Mesenteric fat pad (tissue), 1 donor: Measurements from ENCODE around the gene AKR1C4. TPM values are rescaled to one million over a fixed set of nuclear protein-coding genes. Genes with fewer than 3 reads are reported as not detected.

Source experiments
- DNase-seq: peaks from one replicate; pipeline ENCODE4 v3.0.0-alpha.2; 2020; ENCODE audit warnings: low spot score
- total RNA-seq: library from RNA; stranded (reverse); fragmentation: NEBNext Ultra II Directional; extraction: Animal tissue kit (Norgen Biotek cat#: 25700); gene quantifications from one replicate; pipeline ENCODE4 v1.2.1, GENCODE V29; 2021
- donor health status: DM: yes; HTN: yes; CAD: no.

AKR1C4 gene
- total RNA-seq, 1 donor from 2014 or later: not detected

DNA sequence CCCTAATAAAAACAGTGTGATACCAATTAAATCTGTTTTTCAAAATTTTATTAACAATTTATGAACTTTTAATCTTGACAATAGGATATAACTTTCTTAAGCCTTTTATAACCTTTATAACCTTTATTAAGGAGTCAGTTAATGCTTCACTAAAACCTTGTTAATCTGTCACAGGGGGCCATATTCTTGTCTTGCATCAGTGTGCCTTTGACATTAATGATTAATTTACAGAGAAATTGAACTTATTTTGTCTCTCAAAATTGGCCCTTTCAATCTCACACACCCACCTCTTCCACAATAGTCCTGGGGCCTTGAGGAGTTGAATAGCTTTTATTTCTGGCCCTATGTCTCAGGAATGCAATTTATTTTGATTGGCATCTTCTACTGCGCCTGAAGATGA, 68.5 kb downstream of the AKR1C4 start:
- DNase-seq: no peak

DNA sequence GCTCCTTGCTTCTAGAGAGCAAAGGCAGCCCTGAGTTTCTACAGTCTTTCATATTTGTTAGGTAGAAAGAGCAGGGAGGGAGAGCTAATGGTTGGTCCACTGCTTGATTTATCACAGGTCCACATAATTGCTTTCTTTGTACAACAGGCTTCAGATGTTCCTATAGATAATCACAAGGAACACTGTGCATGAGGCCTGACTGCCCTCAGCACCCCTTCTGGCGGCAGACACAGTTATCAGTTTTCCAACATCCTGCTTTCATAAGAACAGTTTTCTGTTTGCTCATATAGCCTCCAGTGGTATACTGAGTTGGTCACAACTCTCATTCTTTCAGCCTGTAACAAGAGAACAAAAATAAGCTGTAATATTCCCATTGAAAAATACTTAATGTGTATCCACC, 69.7 kb downstream of the AKR1C4 start:
- DNase-seq: no peak

DNA sequence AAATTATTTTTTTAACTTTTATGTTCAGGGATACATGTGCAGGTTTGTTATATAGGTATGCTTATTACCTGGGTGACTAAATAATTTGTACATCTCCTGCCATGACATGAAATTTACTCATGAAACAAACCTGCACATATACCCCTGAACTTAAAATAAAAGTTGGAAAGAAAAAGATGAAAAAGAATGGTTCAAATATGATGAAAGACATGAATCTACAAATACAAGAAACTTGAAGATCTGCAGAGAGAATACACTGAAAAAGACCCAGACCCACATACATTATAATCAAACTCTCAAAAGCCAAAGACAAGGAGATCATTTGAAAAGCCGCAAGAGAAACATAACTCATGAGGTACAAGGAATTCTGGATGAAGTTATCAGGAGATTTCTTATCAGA, 70.2 kb downstream of the AKR1C4 start:
- no peak for DNase-seq

DNA sequence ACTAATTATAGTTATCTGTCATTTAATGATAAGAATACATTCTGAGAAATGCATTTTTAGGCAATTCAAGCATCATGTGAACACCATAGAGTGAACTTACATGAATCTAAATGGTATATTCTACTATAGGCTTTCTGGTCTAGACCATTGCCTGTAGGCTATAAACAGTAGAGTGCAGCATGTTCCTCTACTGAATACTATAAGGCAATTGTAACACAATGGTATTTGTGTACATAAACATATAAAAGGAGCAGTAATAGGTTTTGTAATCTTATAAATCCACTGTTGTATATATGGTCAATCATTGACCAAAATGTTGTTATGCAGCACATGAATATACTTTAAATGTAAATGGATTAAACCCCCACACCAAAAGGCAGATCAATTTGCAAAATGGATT, 71.6 kb downstream of the AKR1C4 start:
- DNase-seq: no peak

Other genes with a start within 250 kb of the AKR1C4 start
- 593 TPM for gene AKR1C1, start 233.4 kb upstream of the AKR1C4 start, total RNA-seq
- gene AKR1C2, start 193.0 kb upstream of the AKR1C4 start, total RNA-seq: 767 TPM
- 192 TPM for gene AKR1C3, start 102.4 kb upstream of the AKR1C4 start, total RNA-seq
- gene AKR1C8, start 11.7 kb upstream of the AKR1C4 start, total RNA-seq: 1.3 TPM
- not detected for gene UCN3, start 168.1 kb downstream of the AKR1C4 start, total RNA-seq
- not detected for gene TUBAL3, start 208.0 kb downstream of the AKR1C4 start, total RNA-seq
- 164 TPM for gene NET1, start 215.7 kb downstream of the AKR1C4 start, total RNA-seq